Measurements from ENCODE around the gene CDH22. TPM values are rescaled to one million over a fixed set of nuclear protein-coding genes. Genes with fewer than 3 reads are reported as not detected.

Gene CDH22
- polyA plus RNA-seq, 1 donor from 2014 or later = 2.1 TPM

DNA sequence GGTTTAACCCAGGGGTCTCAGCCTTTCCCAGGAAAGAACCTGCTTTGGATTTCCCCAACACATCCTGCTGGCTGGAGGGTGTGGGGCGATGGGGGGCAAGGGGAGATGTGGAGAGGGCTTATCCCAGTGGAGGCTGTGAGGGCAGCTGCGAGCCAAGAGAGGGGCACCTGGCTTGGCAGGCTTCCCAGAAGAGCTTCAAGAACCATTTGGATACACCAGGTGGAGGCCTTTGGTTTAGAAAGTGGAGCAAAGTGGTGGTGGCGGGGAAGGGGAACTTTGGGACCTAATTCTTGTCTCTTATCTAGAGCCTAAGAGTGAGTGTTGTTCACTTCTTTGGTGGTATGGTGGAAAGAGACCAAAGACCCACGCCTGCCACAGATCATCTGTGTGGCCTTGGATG, 177.8 kb downstream of the CDH22 start:
- Histone ChIP-seq H3K79me2 (replicated peaks; ENCODE audit: insufficient read depth, low read length) (no peaks in the 10 kb centered on the region), H3K27me3 (ENCODE audit: insufficient read depth, low read depth, low read length) (peaks cover 24% of the 10 kb centered on the region), H3K36me3 (ENCODE audit: insufficient read depth, low read length) (no peaks in the 10 kb centered on the region), H3K9ac (ENCODE audit: low read length) (no peak overlapping the region), H4K20me1 (ENCODE audit: insufficient read depth) (no peaks in the 10 kb centered on the region), H3K4me3 (ENCODE audit: low read length) (no peak overlapping the region), H3K9me2 (ENCODE audit: insufficient read depth, low read length) (no peaks in the 10 kb centered on the region), H3K27ac (ENCODE audit: low read length) (no peak overlapping the region), H3K9me3 (ENCODE audit: low read length) (no peaks in the 10 kb centered on the region), H2AFZ (ENCODE audit: low read depth, low read length) (no peak overlapping the region), H3F3A (ENCODE audit: insufficient read depth, low read length, poor library complexity, severe bottlenecking) (no peaks in the 10 kb centered on the region), H3K4me2 (ENCODE audit: low read length) (no peak overlapping the region)
- no peak for TF ChIP-seq MXI1 (conservative IDR thresholded peaks at IDR 0.05; ENCODE audit: poor library complexity, severe bottlenecking)
- TF ChIP-seq, protein P1, sequence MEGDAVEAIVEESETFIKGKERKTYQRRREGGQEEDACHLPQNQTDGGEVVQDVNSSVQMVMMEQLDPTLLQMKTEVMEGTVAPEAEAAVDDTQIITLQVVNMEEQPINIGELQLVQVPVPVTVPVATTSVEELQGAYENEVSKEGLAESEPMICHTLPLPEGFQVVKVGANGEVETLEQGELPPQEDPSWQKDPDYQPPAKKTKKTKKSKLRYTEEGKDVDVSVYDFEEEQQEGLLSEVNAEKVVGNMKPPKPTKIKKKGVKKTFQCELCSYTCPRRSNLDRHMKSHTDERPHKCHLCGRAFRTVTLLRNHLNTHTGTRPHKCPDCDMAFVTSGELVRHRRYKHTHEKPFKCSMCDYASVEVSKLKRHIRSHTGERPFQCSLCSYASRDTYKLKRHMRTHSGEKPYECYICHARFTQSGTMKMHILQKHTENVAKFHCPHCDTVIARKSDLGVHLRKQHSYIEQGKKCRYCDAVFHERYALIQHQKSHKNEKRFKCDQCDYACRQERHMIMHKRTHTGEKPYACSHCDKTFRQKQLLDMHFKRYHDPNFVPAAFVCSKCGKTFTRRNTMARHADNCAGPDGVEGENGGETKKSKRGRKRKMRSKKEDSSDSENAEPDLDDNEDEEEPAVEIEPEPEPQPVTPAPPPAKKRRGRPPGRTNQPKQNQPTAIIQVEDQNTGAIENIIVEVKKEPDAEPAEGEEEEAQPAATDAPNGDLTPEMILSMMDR (IDR thresholded peaks at IDR 0.05; ENCODE audit: poor library complexity, severe bottlenecking) = no peak
- no peak for TF ChIP-seq RAD21 (conservative IDR thresholded peaks at IDR 0.05)
- no peak for TF ChIP-seq SMC3 (conservative IDR thresholded peaks at IDR 0.05; ENCODE audit: poor library complexity)
- no peak for TF ChIP-seq POLR2AphosphoS5 (IDR thresholded peaks at IDR 0.05)
- TF ChIP-seq, protein P2, sequence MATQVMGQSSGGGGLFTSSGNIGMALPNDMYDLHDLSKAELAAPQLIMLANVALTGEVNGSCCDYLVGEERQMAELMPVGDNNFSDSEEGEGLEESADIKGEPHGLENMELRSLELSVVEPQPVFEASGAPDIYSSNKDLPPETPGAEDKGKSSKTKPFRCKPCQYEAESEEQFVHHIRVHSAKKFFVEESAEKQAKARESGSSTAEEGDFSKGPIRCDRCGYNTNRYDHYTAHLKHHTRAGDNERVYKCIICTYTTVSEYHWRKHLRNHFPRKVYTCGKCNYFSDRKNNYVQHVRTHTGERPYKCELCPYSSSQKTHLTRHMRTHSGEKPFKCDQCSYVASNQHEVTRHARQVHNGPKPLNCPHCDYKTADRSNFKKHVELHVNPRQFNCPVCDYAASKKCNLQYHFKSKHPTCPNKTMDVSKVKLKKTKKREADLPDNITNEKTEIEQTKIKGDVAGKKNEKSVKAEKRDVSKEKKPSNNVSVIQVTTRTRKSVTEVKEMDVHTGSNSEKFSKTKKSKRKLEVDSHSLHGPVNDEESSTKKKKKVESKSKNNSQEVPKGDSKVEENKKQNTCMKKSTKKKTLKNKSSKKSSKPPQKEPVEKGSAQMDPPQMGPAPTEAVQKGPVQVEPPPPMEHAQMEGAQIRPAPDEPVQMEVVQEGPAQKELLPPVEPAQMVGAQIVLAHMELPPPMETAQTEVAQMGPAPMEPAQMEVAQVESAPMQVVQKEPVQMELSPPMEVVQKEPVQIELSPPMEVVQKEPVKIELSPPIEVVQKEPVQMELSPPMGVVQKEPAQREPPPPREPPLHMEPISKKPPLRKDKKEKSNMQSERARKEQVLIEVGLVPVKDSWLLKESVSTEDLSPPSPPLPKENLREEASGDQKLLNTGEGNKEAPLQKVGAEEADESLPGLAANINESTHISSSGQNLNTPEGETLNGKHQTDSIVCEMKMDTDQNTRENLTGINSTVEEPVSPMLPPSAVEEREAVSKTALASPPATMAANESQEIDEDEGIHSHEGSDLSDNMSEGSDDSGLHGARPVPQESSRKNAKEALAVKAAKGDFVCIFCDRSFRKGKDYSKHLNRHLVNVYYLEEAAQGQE (IDR thresholded peaks at IDR 0.05; ENCODE audit: borderline replicate concordance) = no peak
- TF ChIP-seq TAF1 (IDR thresholded peaks at IDR 0.05; ENCODE audit: low read depth) = no peak
- TF ChIP-seq EP300 (conservative IDR thresholded peaks at IDR 0.05; ENCODE audit: poor library complexity, severe bottlenecking) = no peak
- no peak for TF ChIP-seq EZH2 (IDR thresholded peaks at IDR 0.05; ENCODE audit: borderline replicate concordance, insufficient read depth, low read length, poor library complexity, severe bottlenecking)

DNA sequence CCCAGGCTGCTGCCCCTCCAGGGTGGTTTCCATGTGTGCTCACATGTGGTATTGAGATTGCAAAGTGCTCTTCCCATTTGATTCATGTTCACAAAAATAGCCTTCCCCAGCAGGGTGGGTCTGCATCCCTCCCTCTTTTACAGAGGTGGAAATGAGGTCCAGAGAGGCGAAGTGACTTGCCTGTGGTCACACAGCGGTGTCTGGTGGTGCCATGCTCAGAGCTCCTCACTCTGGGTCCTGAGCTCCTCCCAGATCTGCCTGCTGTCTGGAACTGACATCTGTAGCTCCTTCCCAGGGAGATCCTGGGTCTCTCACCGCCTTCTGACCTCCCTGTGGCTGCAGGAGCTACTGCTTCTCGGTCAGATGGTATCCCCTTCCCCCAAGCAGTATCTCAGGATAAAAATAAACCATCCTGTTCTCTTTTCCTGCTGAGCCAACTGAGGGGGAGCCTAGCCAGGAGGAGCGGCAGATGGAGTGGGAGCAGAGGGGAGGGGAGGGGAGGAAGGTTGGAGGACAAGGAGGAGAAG, 178.3 kb downstream of the CDH22 start:
- H3K4me3 ChIP-seq (ENCODE audit: low read length) = no peak overlapping the region

More for the DNA sequence above, 178.3 kb downstream of the CDH22 start:
- Histone ChIP-seq H2AFZ (ENCODE audit: low read depth, low read length) (no peak overlapping the region), H3K9me2 (ENCODE audit: insufficient read depth, low read length) (no peaks in the 10 kb centered on the region), H3K27ac (ENCODE audit: low read length) (no peak overlapping the region), H3K9ac (ENCODE audit: low read length) (no peak overlapping the region), H3K4me2 (ENCODE audit: low read length) (no peak overlapping the region), H3F3A (ENCODE audit: insufficient read depth, low read length, poor library complexity, severe bottlenecking) (no peaks in the 10 kb centered on the region), H3K9me3 (ENCODE audit: low read length) (no peaks in the 10 kb centered on the region), H4K20me1 (ENCODE audit: insufficient read depth) (no peaks in the 10 kb centered on the region), H3K79me2 (replicated peaks; ENCODE audit: insufficient read depth, low read length) (no peaks in the 10 kb centered on the region), H3K36me3 (ENCODE audit: insufficient read depth, low read length) (no peaks in the 10 kb centered on the region), H3K27me3 (ENCODE audit: insufficient read depth, low read depth, low read length) (peaks cover 24% of the 10 kb centered on the region)
- TF ChIP-seq, protein P2 (IDR thresholded peaks at IDR 0.05; ENCODE audit: borderline replicate concordance) = no peak
- TF ChIP-seq MXI1 (conservative IDR thresholded peaks at IDR 0.05; ENCODE audit: poor library complexity, severe bottlenecking) = no peak
- TF ChIP-seq TAF1 (IDR thresholded peaks at IDR 0.05; ENCODE audit: low read depth) = no peak
- TF ChIP-seq POLR2AphosphoS5 (IDR thresholded peaks at IDR 0.05) = no peak
- TF ChIP-seq SMC3 (conservative IDR thresholded peaks at IDR 0.05; ENCODE audit: poor library complexity) = no peak
- TF ChIP-seq RAD21 (conservative IDR thresholded peaks at IDR 0.05) = no peak
- TF ChIP-seq, protein P1 (IDR thresholded peaks at IDR 0.05; ENCODE audit: poor library complexity, severe bottlenecking) = no peak
- no peak for TF ChIP-seq EP300 (conservative IDR thresholded peaks at IDR 0.05; ENCODE audit: poor library complexity, severe bottlenecking)
- TF ChIP-seq EZH2 (IDR thresholded peaks at IDR 0.05; ENCODE audit: borderline replicate concordance, insufficient read depth, low read length, poor library complexity, severe bottlenecking) = no peak

Data from neural cell (in vitro differentiated cells).